Liver (tissue), 3 donors: ENCODE results near the gene EGF.

ENCODE experiments used
- ATF3 ChIP-seq: IDR thresholded peaks from 2 replicates; pipeline ENCODE4 v1.6.1; 2016; ENCODE audit warnings: antibody characterized with exemption
- CTCF ChIP-seq: fragments of 150-350 bp; IDR thresholded peaks from 2 replicates; pipeline ENCODE4 v1.5.1; 2017; ENCODE audit warnings: improper control_type of control experiment, low read depth, low read length; ENCODE audit not compliant: missing input control
- donor health status: healthy.
- donor health status: healthy.

- no peak for TF ChIP-seq CTCF
- TF ChIP-seq ATF3: no peak
Observed at GRCh38 chr4:109925396-109925795, 12.7 kb downstream of the EGF start.
